ENCODE data around the gene ANO1. TPM values are rescaled to one million over a fixed set of nuclear protein-coding genes. Genes with fewer than 3 reads are reported as not detected.

The ANO1 gene
- total RNA-seq, 1 experiment from 2014 or later = 10.9 TPM

GRCh38 chr11:70169127-70169526 is 91.0 kb downstream of the ANO1 start:
- TF ChIP-seq, protein P1, sequence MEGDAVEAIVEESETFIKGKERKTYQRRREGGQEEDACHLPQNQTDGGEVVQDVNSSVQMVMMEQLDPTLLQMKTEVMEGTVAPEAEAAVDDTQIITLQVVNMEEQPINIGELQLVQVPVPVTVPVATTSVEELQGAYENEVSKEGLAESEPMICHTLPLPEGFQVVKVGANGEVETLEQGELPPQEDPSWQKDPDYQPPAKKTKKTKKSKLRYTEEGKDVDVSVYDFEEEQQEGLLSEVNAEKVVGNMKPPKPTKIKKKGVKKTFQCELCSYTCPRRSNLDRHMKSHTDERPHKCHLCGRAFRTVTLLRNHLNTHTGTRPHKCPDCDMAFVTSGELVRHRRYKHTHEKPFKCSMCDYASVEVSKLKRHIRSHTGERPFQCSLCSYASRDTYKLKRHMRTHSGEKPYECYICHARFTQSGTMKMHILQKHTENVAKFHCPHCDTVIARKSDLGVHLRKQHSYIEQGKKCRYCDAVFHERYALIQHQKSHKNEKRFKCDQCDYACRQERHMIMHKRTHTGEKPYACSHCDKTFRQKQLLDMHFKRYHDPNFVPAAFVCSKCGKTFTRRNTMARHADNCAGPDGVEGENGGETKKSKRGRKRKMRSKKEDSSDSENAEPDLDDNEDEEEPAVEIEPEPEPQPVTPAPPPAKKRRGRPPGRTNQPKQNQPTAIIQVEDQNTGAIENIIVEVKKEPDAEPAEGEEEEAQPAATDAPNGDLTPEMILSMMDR (conservative IDR thresholded peaks at IDR 0.05) = no peak

More at GRCh38 chr11:70169127-70169526, 91.0 kb downstream of the ANO1 start:
- Histone ChIP-seq H3K9ac (ENCODE audit: extremely low read depth, insufficient read length, low read length) (no peak overlapping the region), H2BK120ac (ENCODE audit: low read depth, low read length, poor library complexity, severe bottlenecking) (no peak overlapping the region), H3K27ac (ENCODE audit: insufficient read length, low read depth, low read length) (no peak overlapping the region), H3K9me3 (ENCODE audit: control insufficient read depth, low read depth, low read length) (no peaks in the 10 kb centered on the region), H3K4me1 (ENCODE audit: insufficient read depth, low read length) (no peaks in the 10 kb centered on the region), H3K14ac (ENCODE audit: insufficient read depth, low read length) (no peak overlapping the region; the same call in 1 of the 2 replicates), H3K56ac (ENCODE audit: insufficient read length, low read depth, low read length) (no peak overlapping the region), H2BK12ac (ENCODE audit: insufficient read length, low read depth, low read length) (no peak overlapping the region), H3K4ac (ENCODE audit: low read depth, low read length) (no peak overlapping the region), H3K23ac (ENCODE audit: insufficient read length, low read depth, low read length) (no peak overlapping the region), H4K91ac (ENCODE audit: insufficient read length, low read depth, low read length) (no peak overlapping the region), H4K20me1 (ENCODE audit: control insufficient read depth, insufficient read depth, insufficient read length) (no peaks in the 10 kb centered on the region), H4K8ac (replicated peaks; ENCODE audit: insufficient read length, low read depth, low read length) (no peak overlapping the region), H3K4me2 (ENCODE audit: insufficient read depth, insufficient read length, low read length) (no peak overlapping the region), H2BK15ac (ENCODE audit: low read depth, low read length) (no peak overlapping the region), H4K5ac (ENCODE audit: insufficient read length, low read depth, low read length) (no peak overlapping the region), H2AFZ (ENCODE audit: low read length) (no peak overlapping the region), H3K18ac (ENCODE audit: insufficient read length, low read depth, low read length) (no peak overlapping the region), H2BK5ac (ENCODE audit: insufficient read length, low read length) (no peak overlapping the region), H3K79me1 (ENCODE audit: insufficient read depth, low read depth, low read length, poor library complexity, severe bottlenecking) (no peaks in the 10 kb centered on the region), H3K23me2 (ENCODE audit: insufficient read length, low read depth, low read length, poor library complexity, severe bottlenecking) (no peaks in the 10 kb centered on the region), H3K79me2 (ENCODE audit: insufficient read depth, low read length) (no peaks in the 10 kb centered on the region), H2BK20ac (ENCODE audit: low read depth, low read length, poor library complexity, severe bottlenecking) (no peak overlapping the region), H2AK5ac (ENCODE audit: insufficient read length, low read length) (no peak overlapping the region), H3T11ph (ENCODE audit: low read length) (no peak overlapping the region), H3K27me3 (ENCODE audit: insufficient read depth, low read length) (no peaks in the 10 kb centered on the region)
- Mint-ChIP-seq H3K4me3 (no peak overlapping the region), H3K9me3 (no peaks in the 10 kb centered on the region), H3K36me3 (ENCODE audit: insufficient read depth in 1 of 3, low read depth in 3 of 3) (peaks cover 0 to 5% (median 0%) of the 10 kb centered on the region in 3 experiments; a peak in 1 of 7 replicates), H3K27me3 (ENCODE audit: low read depth) (peaks cover 5% of the 10 kb centered on the region), H3K4me1 (peaks cover 4 to 7% of the 10 kb centered on the region in 2 experiments), H3K27ac (no peak overlapping the region)
- DNase-seq = no peak
- no CpG with 5 or more reads among the region's 11 CpGs for WGBS (ENCODE audit: extremely low coverage, insufficient read length, low lambda C conversion rate)

Measured in H9 (cell line).